WTC11 (cell line): ENCODE measurements around the gene SYT1. TPM values are rescaled to one million over a fixed set of nuclear protein-coding genes. Genes with fewer than 3 reads are reported as not detected.

Experiments
- ATAC-seq: fragments of 200-7000 bp; cut with Tn5 transposase; 2 replicates; pipeline ENCODE4 v1.10.0; 2021; ENCODE audit warnings: mild to moderate bottlenecking, moderate library complexity
- CTCF ChIA-PET: fragments of 300-600 bp; sonication (Branson Sonifier 250); formaldehyde crosslinking; loops from one replicate; lab custom pipeline; 2021; ENCODE audit warnings: antibody characterized with exemption; lab: Charles Lee
- POLR2A ChIA-PET: fragments of 350-600 bp; sonication (Branson Sonifier 250); formaldehyde crosslinking; loops from one replicate; lab custom pipeline; 2021; ENCODE audit warnings: antibody characterized with exemption; lab: Charles Lee
- DNase-seq: peaks from one replicate; pipeline ENCODE4 v3.0.0; 2021; ENCODE audit warnings: low spot score
- H3K27ac Mint-ChIP-seq: 2 replicates; pipeline ENCODE4 v1.8.0; 2021; ENCODE audit warnings: mixed read lengths
- H3K27me3 Mint-ChIP-seq: 2 replicates; pipeline ENCODE4 v1.8.0; 2021; ENCODE audit warnings: low read depth, mild to moderate bottlenecking, moderate library complexity, mixed read lengths
- H3K36me3 Mint-ChIP-seq: 2 replicates; pipeline ENCODE4 v1.8.0; 2021; ENCODE audit warnings: mixed read lengths
- H3K4me1 Mint-ChIP-seq: 2 replicates; pipeline ENCODE4 v1.8.0; 2022; ENCODE audit warnings: mixed read lengths
- H3K4me3 Mint-ChIP-seq: 2 replicates; pipeline ENCODE4 v1.8.0; 2021; ENCODE audit warnings: mild to moderate bottlenecking, moderate library complexity, mixed read lengths
- H3K9me3 Mint-ChIP-seq: 2 replicates; pipeline ENCODE4 v1.8.0; 2021; ENCODE audit warnings: mixed read lengths
- FOXK1 ChIP-seq: sonication (generic); formaldehyde crosslinking; IDR thresholded peaks from 2 replicates; pipeline ENCODE4 v1.8.0; 2022; ENCODE audit warnings: mild to moderate bottlenecking, moderate library complexity, missing genetic modification reagents
- IRF2 ChIP-seq: sonication (generic); formaldehyde crosslinking; IDR thresholded peaks from 2 replicates; pipeline ENCODE4 v1.8.0; 2022; ENCODE audit warnings: low read depth, missing genetic modification reagents, borderline replicate concordance
- RORB ChIP-seq: fragments of 250-450 bp; sonication (Bioruptor Pico); IDR thresholded peaks from 2 replicates; pipeline ENCODE4 v1.9.0; 2021; ENCODE audit warnings: mild to moderate bottlenecking
- SP1 ChIP-seq: sonication (generic); formaldehyde crosslinking; conservative IDR thresholded peaks from 2 replicates; pipeline ENCODE4 v1.8.1; 2022; ENCODE audit warnings: missing genetic modification reagents
- TEAD4 ChIP-seq: sonication (generic); formaldehyde crosslinking; IDR thresholded peaks from 2 replicates; pipeline ENCODE4 v1.8.0; 2022; ENCODE audit warnings: mild to moderate bottlenecking, missing genetic modification reagents
- ZNF416 ChIP-seq: fragments of 250-450 bp; sonication (Bioruptor Pico); IDR thresholded peaks from 2 replicates; pipeline ENCODE4 v1.9.0; 2021; ENCODE audit warnings: mild to moderate bottlenecking, inconsistent platforms
- ZNF423 ChIP-seq: fragments of 250-450 bp; sonication (Bioruptor Pico); IDR thresholded peaks from 2 replicates; pipeline ENCODE4 v2.1.2; 2022; ENCODE audit warnings: mild to moderate bottlenecking, moderate library complexity
- ZNF671 ChIP-seq: fragments of 250-450 bp; sonication (Bioruptor Pico); IDR thresholded peaks from 2 replicates; pipeline ENCODE4 v1.8.0; 2021; ENCODE audit warnings: mild to moderate bottlenecking
- total RNA-seq: library from RNA; stranded (reverse); gene quantifications from 3 replicates; pipeline ENCODE4 v1.2.3, GENCODE V29; 2021
- TF ChIP-seq, protein P1 (sequence below): sonication (generic); formaldehyde crosslinking; IDR thresholded peaks from 2 replicates; pipeline ENCODE4 v1.8.1; 2023; ENCODE audit warnings: mild to moderate bottlenecking, missing genetic modification reagents, borderline replicate concordance
- TF ChIP-seq, protein P2 (sequence below): sonication (generic); formaldehyde crosslinking; IDR thresholded peaks from 2 replicates; pipeline ENCODE4 v1.8.0; 2022; ENCODE audit warnings: mild to moderate bottlenecking, missing genetic modification reagents
- TF ChIP-seq, protein P3 (sequence below): sonication (generic); formaldehyde crosslinking; IDR thresholded peaks from 2 replicates; pipeline ENCODE4 v1.8.0; 2022; ENCODE audit warnings: mild to moderate bottlenecking, missing genetic modification reagents
- TF ChIP-seq, protein P4 (sequence below): sonication (generic); formaldehyde crosslinking; IDR thresholded peaks from 2 replicates; pipeline ENCODE4 v1.8.0; 2023; ENCODE audit warnings: missing genetic modification reagents, mild to moderate bottlenecking, borderline replicate concordance
- TF ChIP-seq, protein P5 (sequence below): sonication (generic); formaldehyde crosslinking; IDR thresholded peaks from 2 replicates; pipeline ENCODE4 v1.8.0; 2023; ENCODE audit warnings: mild to moderate bottlenecking, missing genetic modification reagents
- TF ChIP-seq, protein P6 (sequence below): sonication (generic); formaldehyde crosslinking; IDR thresholded peaks from 2 replicates; pipeline ENCODE4 v1.8.0; 2023; ENCODE audit warnings: missing genetic modification reagents

The SYT1 gene
- total RNA-seq, 1 experiment from 2014 or later = 45.2 TPM

DNA sequence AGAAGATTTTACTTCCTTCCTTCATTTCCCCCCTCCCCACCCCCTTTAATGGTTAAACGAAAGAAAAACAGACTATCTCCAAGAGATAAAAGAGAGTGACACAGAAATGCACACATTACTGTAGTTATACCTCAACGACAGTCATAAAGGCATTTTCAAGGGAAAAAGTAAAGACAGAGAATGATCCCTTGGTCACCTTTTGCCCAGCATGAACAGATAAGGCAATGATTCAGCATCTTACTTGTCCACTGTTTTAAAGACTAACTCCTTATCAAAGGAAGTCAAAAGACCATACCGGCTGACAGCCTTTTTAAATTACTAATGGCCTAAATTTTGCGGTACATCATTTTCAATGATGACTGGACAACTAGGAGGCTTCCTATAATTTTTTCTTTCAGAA is 499.6 kb downstream of the SYT1 start (continued):
- TF ChIP-seq, protein P1, sequence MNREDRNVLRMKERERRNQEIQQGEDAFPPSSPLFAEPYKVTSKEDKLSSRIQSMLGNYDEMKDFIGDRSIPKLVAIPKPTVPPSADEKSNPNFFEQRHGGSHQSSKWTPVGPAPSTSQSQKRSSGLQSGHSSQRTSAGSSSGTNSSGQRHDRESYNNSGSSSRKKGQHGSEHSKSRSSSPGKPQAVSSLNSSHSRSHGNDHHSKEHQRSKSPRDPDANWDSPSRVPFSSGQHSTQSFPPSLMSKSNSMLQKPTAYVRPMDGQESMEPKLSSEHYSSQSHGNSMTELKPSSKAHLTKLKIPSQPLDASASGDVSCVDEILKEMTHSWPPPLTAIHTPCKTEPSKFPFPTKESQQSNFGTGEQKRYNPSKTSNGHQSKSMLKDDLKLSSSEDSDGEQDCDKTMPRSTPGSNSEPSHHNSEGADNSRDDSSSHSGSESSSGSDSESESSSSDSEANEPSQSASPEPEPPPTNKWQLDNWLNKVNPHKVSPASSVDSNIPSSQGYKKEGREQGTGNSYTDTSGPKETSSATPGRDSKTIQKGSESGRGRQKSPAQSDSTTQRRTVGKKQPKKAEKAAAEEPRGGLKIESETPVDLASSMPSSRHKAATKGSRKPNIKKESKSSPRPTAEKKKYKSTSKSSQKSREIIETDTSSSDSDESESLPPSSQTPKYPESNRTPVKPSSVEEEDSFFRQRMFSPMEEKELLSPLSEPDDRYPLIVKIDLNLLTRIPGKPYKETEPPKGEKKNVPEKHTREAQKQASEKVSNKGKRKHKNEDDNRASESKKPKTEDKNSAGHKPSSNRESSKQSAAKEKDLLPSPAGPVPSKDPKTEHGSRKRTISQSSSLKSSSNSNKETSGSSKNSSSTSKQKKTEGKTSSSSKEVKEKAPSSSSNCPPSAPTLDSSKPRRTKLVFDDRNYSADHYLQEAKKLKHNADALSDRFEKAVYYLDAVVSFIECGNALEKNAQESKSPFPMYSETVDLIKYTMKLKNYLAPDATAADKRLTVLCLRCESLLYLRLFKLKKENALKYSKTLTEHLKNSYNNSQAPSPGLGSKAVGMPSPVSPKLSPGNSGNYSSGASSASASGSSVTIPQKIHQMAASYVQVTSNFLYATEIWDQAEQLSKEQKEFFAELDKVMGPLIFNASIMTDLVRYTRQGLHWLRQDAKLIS (CRISPR knock-in tag) = no peak
- TF ChIP-seq ZNF423 (CRISPR knock-in tag) = no peak
- TF ChIP-seq, protein P2, sequence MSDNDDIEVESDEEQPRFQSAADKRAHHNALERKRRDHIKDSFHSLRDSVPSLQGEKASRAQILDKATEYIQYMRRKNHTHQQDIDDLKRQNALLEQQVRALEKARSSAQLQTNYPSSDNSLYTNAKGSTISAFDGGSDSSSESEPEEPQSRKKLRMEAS (CRISPR knock-in tag) = no peak

DNA sequence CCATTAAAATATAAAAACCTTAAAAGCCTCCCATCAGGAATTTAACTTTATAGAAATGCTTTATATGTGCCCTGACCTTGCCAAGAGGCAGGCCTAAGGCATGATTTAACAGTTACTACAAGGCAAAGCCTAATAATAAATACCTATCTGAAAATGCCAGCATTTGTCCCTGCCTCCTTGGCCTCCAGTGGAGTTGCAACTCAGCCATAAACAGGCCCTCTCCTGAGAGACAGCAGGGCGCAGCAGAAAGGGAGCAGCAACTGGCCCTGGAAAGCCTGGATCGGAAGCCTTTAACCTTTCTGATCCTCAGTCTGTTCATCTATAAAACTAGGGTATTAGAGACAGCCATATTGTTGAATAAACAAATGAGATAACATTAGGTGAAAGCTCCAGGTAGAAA is 501.8 kb downstream of the SYT1 start:
- peaks cover 31% of the 10 kb centered on the region for H3K4me1 Mint-ChIP-seq
- H3K27me3 Mint-ChIP-seq = no peaks in the 10 kb centered on the region
- ChIA-PET POLR2A (no interaction called here), CTCF (interaction anchor here (1.8 kb wide), 1 partner anchor 21 kb away, joined by 7 read pairs; no protein-coding TSS in a partner anchor)
- peaks cover 13% of the 10 kb centered on the region for H3K36me3 Mint-ChIP-seq
- H3K27ac Mint-ChIP-seq = no peak overlapping the region; the same call in 1 of the 2 replicates
- no peak overlapping the region for H3K4me3 Mint-ChIP-seq
- no peak for TF ChIP-seq ZNF416 (CRISPR knock-in tag)
- TF ChIP-seq, protein P3, sequence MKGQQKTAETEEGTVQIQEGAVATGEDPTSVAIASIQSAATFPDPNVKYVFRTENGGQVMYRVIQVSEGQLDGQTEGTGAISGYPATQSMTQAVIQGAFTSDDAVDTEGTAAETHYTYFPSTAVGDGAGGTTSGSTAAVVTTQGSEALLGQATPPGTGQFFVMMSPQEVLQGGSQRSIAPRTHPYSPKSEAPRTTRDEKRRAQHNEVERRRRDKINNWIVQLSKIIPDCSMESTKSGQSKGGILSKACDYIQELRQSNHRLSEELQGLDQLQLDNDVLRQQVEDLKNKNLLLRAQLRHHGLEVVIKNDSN = no peak
- DNase-seq (no peak), ATAC-seq (peak; percentile 61)
- peaks cover 3% of the 10 kb centered on the region; the same call in 1 of the 2 replicates for H3K9me3 Mint-ChIP-seq

DNA sequence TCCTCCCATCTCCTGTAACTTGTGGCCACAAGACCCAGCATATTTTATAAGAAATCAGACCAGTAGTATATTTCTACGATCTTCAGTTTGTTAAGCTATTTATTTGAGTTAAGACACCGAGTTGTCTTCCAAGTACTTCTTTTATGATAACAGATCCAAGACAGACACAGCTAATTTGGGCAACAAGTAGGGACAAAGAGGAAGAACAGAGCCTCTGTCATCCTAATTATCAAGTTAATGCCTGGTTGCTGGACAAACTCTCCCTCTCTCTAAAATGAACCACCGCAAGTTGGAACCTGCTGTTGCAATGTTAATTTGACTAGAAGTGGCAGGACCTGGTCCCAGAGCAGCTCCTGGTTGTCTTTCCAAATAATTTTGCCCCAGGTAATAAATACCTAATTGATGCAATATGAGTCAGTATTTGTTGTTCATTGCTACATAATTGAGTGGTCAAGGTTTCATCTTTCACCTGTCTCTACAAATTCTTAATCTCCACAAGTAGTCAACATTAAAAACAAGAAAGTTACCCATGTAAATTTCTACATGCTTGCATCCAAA is 502.5 kb downstream of the SYT1 start:
- ATAC-seq = no peak
- Mint-ChIP-seq H3K27me3 (no peaks in the 10 kb centered on the region), H3K4me3 (no peak overlapping the region)
- POLR2A ChIA-PET = interaction anchor here (0.6 kb wide), 2 partner anchors 833 to 949 kb away, joined by 3 to 4 read pairs; no protein-coding TSS in a partner anchor
- TF ChIP-seq IRF2 (CRISPR knock-in tag) = no peak
- no peak for TF ChIP-seq FOXK1 (CRISPR knock-in tag)
- no peak for TF ChIP-seq RORB
- TF ChIP-seq, protein P4, sequence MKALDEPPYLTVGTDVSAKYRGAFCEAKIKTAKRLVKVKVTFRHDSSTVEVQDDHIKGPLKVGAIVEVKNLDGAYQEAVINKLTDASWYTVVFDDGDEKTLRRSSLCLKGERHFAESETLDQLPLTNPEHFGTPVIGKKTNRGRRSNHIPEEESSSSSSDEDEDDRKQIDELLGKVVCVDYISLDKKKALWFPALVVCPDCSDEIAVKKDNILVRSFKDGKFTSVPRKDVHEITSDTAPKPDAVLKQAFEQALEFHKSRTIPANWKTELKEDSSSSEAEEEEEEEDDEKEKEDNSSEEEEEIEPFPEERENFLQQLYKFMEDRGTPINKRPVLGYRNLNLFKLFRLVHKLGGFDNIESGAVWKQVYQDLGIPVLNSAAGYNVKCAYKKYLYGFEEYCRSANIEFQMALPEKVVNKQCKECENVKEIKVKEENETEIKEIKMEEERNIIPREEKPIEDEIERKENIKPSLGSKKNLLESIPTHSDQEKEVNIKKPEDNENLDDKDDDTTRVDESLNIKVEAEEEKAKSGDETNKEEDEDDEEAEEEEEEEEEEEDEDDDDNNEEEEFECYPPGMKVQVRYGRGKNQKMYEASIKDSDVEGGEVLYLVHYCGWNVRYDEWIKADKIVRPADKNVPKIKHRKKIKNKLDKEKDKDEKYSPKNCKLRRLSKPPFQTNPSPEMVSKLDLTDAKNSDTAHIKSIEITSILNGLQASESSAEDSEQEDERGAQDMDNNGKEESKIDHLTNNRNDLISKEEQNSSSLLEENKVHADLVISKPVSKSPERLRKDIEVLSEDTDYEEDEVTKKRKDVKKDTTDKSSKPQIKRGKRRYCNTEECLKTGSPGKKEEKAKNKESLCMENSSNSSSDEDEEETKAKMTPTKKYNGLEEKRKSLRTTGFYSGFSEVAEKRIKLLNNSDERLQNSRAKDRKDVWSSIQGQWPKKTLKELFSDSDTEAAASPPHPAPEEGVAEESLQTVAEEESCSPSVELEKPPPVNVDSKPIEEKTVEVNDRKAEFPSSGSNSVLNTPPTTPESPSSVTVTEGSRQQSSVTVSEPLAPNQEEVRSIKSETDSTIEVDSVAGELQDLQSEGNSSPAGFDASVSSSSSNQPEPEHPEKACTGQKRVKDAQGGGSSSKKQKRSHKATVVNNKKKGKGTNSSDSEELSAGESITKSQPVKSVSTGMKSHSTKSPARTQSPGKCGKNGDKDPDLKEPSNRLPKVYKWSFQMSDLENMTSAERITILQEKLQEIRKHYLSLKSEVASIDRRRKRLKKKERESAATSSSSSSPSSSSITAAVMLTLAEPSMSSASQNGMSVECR (CRISPR knock-in tag) = no peak
- TF ChIP-seq TEAD4 (CRISPR knock-in tag) = no peak
- TF ChIP-seq, protein P5, sequence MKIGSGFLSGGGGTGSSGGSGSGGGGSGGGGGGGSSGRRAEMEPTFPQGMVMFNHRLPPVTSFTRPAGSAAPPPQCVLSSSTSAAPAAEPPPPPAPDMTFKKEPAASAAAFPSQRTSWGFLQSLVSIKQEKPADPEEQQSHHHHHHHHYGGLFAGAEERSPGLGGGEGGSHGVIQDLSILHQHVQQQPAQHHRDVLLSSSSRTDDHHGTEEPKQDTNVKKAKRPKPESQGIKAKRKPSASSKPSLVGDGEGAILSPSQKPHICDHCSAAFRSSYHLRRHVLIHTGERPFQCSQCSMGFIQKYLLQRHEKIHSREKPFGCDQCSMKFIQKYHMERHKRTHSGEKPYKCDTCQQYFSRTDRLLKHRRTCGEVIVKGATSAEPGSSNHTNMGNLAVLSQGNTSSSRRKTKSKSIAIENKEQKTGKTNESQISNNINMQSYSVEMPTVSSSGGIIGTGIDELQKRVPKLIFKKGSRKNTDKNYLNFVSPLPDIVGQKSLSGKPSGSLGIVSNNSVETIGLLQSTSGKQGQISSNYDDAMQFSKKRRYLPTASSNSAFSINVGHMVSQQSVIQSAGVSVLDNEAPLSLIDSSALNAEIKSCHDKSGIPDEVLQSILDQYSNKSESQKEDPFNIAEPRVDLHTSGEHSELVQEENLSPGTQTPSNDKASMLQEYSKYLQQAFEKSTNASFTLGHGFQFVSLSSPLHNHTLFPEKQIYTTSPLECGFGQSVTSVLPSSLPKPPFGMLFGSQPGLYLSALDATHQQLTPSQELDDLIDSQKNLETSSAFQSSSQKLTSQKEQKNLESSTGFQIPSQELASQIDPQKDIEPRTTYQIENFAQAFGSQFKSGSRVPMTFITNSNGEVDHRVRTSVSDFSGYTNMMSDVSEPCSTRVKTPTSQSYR = no peak
- no peak for TF ChIP-seq SP1 (CRISPR knock-in tag)
- TF ChIP-seq, protein P6, sequence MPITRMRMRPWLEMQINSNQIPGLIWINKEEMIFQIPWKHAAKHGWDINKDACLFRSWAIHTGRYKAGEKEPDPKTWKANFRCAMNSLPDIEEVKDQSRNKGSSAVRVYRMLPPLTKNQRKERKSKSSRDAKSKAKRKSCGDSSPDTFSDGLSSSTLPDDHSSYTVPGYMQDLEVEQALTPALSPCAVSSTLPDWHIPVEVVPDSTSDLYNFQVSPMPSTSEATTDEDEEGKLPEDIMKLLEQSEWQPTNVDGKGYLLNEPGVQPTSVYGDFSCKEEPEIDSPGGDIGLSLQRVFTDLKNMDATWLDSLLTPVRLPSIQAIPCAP = no peak
- TF ChIP-seq ZNF671 (CRISPR knock-in tag) = no peak
- TF ChIP-seq, all 79 proteins: peak for 0
- DNase-seq = no peak
- Mint-ChIP-seq H3K4me1 (peaks cover 32% of the 10 kb centered on the region), H3K27ac (0 out of 2 replicates have a peak overlapping the region, but pooled peaks have one; percentile 15), H3K36me3 (peaks cover 13% of the 10 kb centered on the region), H3K9me3 (peaks cover 3% of the 10 kb centered on the region; the same call in 1 of the 2 replicates)
- CTCF ChIA-PET = interaction anchor here (1.8 kb wide), 1 partner anchor 22 kb away, joined by 7 read pairs; no protein-coding TSS in a partner anchor
